Lower lobe of right lung (tissue), 2 donors: Measurements from ENCODE around the gene HS6ST3. TPM values are rescaled to one million over a fixed set of nuclear protein-coding genes. Genes with fewer than 3 reads are reported as not detected.

ENCODE experiments used
- ATAC-seq, 2 donors: fragments of 200-7000 bp; cut with Tn5 transposase; one replicate each; pipeline ENCODE4 v1.9.1; 2020 to 2022; ENCODE audit warnings: mild to moderate bottlenecking in 2 of 2, moderate library complexity in 2 of 2
- DNase-seq: peaks from one replicate; pipeline ENCODE4 v3.0.0-alpha.2; 2020
- H3K27ac ChIP-seq: fragments of 200-600 bp; one replicate; pipeline ENCODE4 v1.8.0; 2022
- H3K27me3 ChIP-seq: fragments of 200-600 bp; one replicate; pipeline ENCODE4 v1.8.0; 2022; ENCODE audit warnings: low read depth
- H3K36me3 ChIP-seq: fragments of 200-600 bp; one replicate; pipeline ENCODE4 v1.8.0; 2022; ENCODE audit warnings: mild to moderate bottlenecking
- H3K4me1 ChIP-seq: fragments of 200-600 bp; one replicate; pipeline ENCODE4 v1.8.0; 2022
- H3K4me3 ChIP-seq: fragments of 200-600 bp; one replicate; pipeline ENCODE4 v1.8.0; 2022; ENCODE audit warnings: mild to moderate bottlenecking
- H3K9me3 ChIP-seq: fragments of 200-600 bp; one replicate; pipeline ENCODE4 v1.8.0; 2022
- intact Hi-C: fragments of 100-400 bp; cut with DNase I; formaldehyde crosslinking; loops from one replicate; pipeline ENCODE4 v1.11.0; 2022
- total RNA-seq: library from RNA; stranded (reverse); fragmentation: NEBNext Ultra II Directional; extraction: Animal tissue kit (Norgen Biotek cat#: 25700); gene quantifications from one replicate; pipeline ENCODE4 v1.2.1, GENCODE V29; 2021
- TF ChIP-seq, protein P1 (sequence below): fragments of 200-600 bp; IDR thresholded peaks from one replicate; pipeline ENCODE4 v1.8.0; 2022; ENCODE audit warnings: antibody characterized with exemption, mild to moderate bottlenecking
- donor health status: DM: no; HTN: yes; CAD: no; lungs with severe emphysema.

HS6ST3 gene
- total RNA-seq, 1 donor from 2014 or later, result 0.06 TPM

GRCh38 chr13:96848286-96848685, 758.4 kb downstream of the HS6ST3 start:
- DNase-seq (no peak), ATAC-seq (no peak)
- Histone ChIP-seq H3K4me1 (no peaks in the 10 kb centered on the region), H3K27me3 (no peaks in the 10 kb centered on the region), H3K36me3 (no peaks in the 10 kb centered on the region), H3K9me3 (no peaks in the 10 kb centered on the region), H3K4me3 (no peak overlapping the region), H3K27ac (no peak overlapping the region)
- TF ChIP-seq, protein P1, sequence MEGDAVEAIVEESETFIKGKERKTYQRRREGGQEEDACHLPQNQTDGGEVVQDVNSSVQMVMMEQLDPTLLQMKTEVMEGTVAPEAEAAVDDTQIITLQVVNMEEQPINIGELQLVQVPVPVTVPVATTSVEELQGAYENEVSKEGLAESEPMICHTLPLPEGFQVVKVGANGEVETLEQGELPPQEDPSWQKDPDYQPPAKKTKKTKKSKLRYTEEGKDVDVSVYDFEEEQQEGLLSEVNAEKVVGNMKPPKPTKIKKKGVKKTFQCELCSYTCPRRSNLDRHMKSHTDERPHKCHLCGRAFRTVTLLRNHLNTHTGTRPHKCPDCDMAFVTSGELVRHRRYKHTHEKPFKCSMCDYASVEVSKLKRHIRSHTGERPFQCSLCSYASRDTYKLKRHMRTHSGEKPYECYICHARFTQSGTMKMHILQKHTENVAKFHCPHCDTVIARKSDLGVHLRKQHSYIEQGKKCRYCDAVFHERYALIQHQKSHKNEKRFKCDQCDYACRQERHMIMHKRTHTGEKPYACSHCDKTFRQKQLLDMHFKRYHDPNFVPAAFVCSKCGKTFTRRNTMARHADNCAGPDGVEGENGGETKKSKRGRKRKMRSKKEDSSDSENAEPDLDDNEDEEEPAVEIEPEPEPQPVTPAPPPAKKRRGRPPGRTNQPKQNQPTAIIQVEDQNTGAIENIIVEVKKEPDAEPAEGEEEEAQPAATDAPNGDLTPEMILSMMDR, result no peak
- intact Hi-C loops, result no loop called here

DNA sequence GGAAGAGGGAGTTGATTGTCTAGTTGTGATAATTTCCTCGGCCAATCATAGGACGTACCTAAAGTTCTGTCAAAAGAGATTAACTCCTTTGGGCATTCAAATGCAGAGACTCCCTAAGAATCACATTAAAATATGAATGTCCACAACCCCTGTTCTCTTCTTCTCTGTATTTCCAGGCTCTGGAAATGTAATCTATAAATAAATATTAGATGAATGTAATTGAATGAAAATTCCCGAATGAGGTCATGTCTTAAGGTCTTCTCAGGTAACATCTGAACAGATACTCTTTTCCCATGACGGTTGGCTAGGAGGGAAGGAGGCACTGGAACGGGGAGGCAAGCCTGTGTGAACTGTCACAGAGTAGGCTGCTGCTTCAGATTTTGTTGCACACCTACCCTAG, 759.2 kb downstream of the HS6ST3 start:
- no peak overlapping the region for H3K4me3 ChIP-seq
- ATAC-seq, result no peak
- H3K9me3 ChIP-seq, result no peaks in the 10 kb centered on the region
- no peaks in the 10 kb centered on the region for H3K36me3 ChIP-seq
- no peaks in the 10 kb centered on the region for H3K27me3 ChIP-seq
- no peak for DNase-seq
- H3K27ac ChIP-seq, result no peak overlapping the region
- H3K4me1 ChIP-seq, result no peaks in the 10 kb centered on the region
- intact Hi-C loops, result no loop called here
- TF ChIP-seq, protein P1, result no peak

GRCh38 chr13:96850538-96851145, 760.7 kb downstream of the HS6ST3 start:
- H3K4me1 ChIP-seq, result no peaks in the 10 kb centered on the region
- no peaks in the 10 kb centered on the region for H3K27me3 ChIP-seq
- H3K27ac ChIP-seq, result no peak overlapping the region
- TF ChIP-seq, protein P1, result no peak
- no peaks in the 10 kb centered on the region for H3K9me3 ChIP-seq
- H3K36me3 ChIP-seq, result no peaks in the 10 kb centered on the region
- intact Hi-C loops, result no loop called here
- ATAC-seq, result no peak
- no peak overlapping the region for H3K4me3 ChIP-seq
- DNase-seq, result no peak

DNA sequence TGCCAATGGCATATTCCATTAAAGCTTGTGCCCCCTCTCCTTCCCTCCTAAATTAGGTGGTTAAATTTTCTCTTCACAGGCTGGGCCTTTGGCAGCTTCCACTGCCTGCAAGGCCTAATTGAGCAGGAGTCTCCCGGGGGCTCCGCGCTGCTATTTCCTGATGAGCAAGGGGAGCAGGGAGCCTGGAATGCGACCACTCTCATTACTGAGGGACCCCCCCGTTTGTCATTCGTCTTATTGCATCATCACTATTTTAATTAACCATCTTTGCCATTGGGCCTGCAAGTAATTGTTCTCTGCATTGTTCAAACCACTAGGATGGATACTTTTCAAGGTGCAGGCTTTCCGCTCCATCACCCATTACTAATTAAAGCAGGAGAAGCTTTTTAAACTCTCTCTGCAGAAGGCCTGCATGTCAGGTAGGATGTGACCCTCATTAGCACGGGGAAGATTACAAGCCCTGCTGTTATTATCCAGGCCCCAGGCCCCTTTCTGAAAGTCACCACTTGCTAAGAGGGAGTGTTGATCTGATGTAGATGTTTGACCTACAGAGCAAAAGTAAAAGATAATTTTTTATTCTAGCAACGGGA, 762.0 kb downstream of the HS6ST3 start:
- ATAC-seq (no peak), DNase-seq (no peak)
- TF ChIP-seq, protein P1, result no peak
- Histone ChIP-seq H3K4me3 (no peak overlapping the region), H3K4me1 (no peaks in the 10 kb centered on the region), H3K27me3 (no peaks in the 10 kb centered on the region), H3K27ac (no peak overlapping the region), H3K9me3 (no peaks in the 10 kb centered on the region), H3K36me3 (no peaks in the 10 kb centered on the region)
- intact Hi-C loops, result no loop called here

GRCh38 chr13:96858133-96858826, 768.4 kb downstream of the HS6ST3 start:
- intact Hi-C loops, result no loop called here
- Histone ChIP-seq H3K27ac (no peak overlapping the region), H3K27me3 (no peaks in the 10 kb centered on the region), H3K9me3 (no peaks in the 10 kb centered on the region), H3K4me3 (no peak overlapping the region), H3K4me1 (no peaks in the 10 kb centered on the region), H3K36me3 (no peaks in the 10 kb centered on the region)
- ATAC-seq (peak; percentile 74 to 88), DNase-seq (no peak)
- TF ChIP-seq, protein P1, result no peak
